ENCODE results near the gene RAPGEF4. TPM values are rescaled to one million over a fixed set of nuclear protein-coding genes. Genes with fewer than 3 reads are reported as not detected.

Gene RAPGEF4
- total RNA-seq, 1 experiment from 2014 or later, result 1.4 TPM

- Mint-ChIP-seq H3K27me3 (ENCODE audit: low read depth) (peaks cover 3% of the 10 kb centered on the region), H3K36me3 (ENCODE audit: insufficient read depth in 1 of 3, low read depth in 3 of 3) (peaks cover 0 to 12% (median 2%) of the 10 kb centered on the region in 3 experiments; a peak in 3 of 7 replicates), H3K4me3 (no peak overlapping the region), H3K27ac (no peak overlapping the region), H3K9me3 (peaks cover 21% of the 10 kb centered on the region in 2 experiments), H3K4me1 (no peaks in the 10 kb centered on the region)
- no peak for DNase-seq
- Histone ChIP-seq H4K5ac (ENCODE audit: insufficient read length, low read depth, low read length) (no peak overlapping the region), H3K4me2 (ENCODE audit: insufficient read depth, insufficient read length, low read length) (no peak overlapping the region), H4K91ac (ENCODE audit: insufficient read length, low read depth, low read length) (no peak overlapping the region), H3K9ac (ENCODE audit: extremely low read depth, insufficient read length, low read length) (no peak overlapping the region), H3K27ac (ENCODE audit: insufficient read length, low read depth, low read length) (no peak overlapping the region), H2BK20ac (ENCODE audit: low read depth, low read length, poor library complexity, severe bottlenecking) (no peak overlapping the region), H3T11ph (ENCODE audit: low read length) (no peak overlapping the region), H2BK12ac (ENCODE audit: insufficient read length, low read depth, low read length) (no peak overlapping the region), H3K27me3 (ENCODE audit: insufficient read depth, low read length) (no peaks in the 10 kb centered on the region), H2BK120ac (ENCODE audit: low read depth, low read length, poor library complexity, severe bottlenecking) (no peak overlapping the region), H3K79me2 (ENCODE audit: insufficient read depth, low read length) (no peaks in the 10 kb centered on the region), H3K23ac (ENCODE audit: insufficient read length, low read depth, low read length) (no peak overlapping the region), H2AK5ac (ENCODE audit: insufficient read length, low read length) (no peak overlapping the region), H3K4me1 (ENCODE audit: insufficient read depth, low read length) (no peaks in the 10 kb centered on the region), H3K79me1 (ENCODE audit: insufficient read depth, low read depth, low read length, poor library complexity, severe bottlenecking) (no peaks in the 10 kb centered on the region), H3K23me2 (ENCODE audit: insufficient read length, low read depth, low read length, poor library complexity, severe bottlenecking) (no peaks in the 10 kb centered on the region), H4K8ac (replicated peaks; ENCODE audit: insufficient read length, low read depth, low read length) (no peak overlapping the region), H3K4ac (ENCODE audit: low read depth, low read length) (no peak overlapping the region), H2AFZ (ENCODE audit: low read length) (no peak overlapping the region), H3K18ac (ENCODE audit: insufficient read length, low read depth, low read length) (no peak overlapping the region), H2BK15ac (ENCODE audit: low read depth, low read length) (no peak overlapping the region), H2BK5ac (ENCODE audit: insufficient read length, low read length) (no peak overlapping the region), H4K20me1 (ENCODE audit: control insufficient read depth, insufficient read depth, insufficient read length) (no peaks in the 10 kb centered on the region), H3K9me3 (ENCODE audit: control insufficient read depth, low read depth, low read length) (no peaks in the 10 kb centered on the region), H3K14ac (ENCODE audit: insufficient read depth, low read length) (no peak overlapping the region), H3K56ac (ENCODE audit: insufficient read length, low read depth, low read length) (no peak overlapping the region)
- no CpG with 5 or more reads among the region's 3 CpGs for whole genome bisulfite sequencing (ENCODE audit: extremely low coverage, insufficient read length, low lambda C conversion rate)
- TF ChIP-seq, protein P1, sequence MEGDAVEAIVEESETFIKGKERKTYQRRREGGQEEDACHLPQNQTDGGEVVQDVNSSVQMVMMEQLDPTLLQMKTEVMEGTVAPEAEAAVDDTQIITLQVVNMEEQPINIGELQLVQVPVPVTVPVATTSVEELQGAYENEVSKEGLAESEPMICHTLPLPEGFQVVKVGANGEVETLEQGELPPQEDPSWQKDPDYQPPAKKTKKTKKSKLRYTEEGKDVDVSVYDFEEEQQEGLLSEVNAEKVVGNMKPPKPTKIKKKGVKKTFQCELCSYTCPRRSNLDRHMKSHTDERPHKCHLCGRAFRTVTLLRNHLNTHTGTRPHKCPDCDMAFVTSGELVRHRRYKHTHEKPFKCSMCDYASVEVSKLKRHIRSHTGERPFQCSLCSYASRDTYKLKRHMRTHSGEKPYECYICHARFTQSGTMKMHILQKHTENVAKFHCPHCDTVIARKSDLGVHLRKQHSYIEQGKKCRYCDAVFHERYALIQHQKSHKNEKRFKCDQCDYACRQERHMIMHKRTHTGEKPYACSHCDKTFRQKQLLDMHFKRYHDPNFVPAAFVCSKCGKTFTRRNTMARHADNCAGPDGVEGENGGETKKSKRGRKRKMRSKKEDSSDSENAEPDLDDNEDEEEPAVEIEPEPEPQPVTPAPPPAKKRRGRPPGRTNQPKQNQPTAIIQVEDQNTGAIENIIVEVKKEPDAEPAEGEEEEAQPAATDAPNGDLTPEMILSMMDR (conservative IDR thresholded peaks at IDR 0.05), result no peak
Observed at GRCh38 chr2:172697296-172697695, 38.3 kb upstream of the RAPGEF4 start.
